CD1c-positive myeloid dendritic cell (primary cell): ENCODE measurements around the gene SCAF4.

Experiments
- DNase-seq: peaks from one replicate; pipeline ENCODE4 v3.0.0-alpha.2; 2016; ENCODE audit errors: extremely low spot score

Gene SCAF4

DNA sequence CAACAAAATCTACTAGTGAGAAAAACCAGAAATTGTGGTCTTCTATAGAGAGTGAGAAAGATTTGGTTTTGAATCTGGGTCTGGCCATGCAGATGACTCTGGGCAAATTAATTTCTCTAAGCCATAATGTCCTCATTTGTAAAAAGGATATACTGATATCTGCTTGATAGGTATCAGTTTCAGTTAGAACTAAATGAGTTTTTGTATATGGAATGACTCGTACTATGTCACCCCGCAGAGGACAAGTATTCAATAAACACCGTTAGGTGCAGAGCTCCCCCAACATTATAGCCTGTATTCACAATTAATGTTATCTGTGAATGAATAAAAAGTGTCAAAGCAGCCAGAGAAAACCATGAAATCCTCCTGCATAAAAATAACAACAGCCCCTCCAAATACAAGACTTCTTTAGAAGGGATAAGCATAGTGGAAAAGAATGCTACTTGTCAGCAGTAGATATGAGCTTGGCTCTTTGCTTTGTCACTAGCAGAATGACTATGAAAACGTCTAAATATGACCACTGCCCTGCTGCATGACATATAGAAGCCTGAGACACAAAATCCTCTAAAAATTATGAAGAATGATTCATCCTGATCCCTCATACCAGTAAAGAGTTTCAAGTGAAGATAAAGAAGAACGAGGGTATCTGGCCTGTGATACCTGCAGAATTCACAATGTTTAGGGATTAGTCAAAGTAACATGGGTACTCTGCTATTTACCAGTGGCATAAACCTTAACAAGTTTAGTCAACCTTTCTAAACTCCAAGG lies 17.8 kb downstream of the SCAF4 start:
- no peak for DNase-seq

GRCh38 chr21:31713115-31713514 lies 18.8 kb downstream of the SCAF4 start:
- DNase-seq: no peak

DNA sequence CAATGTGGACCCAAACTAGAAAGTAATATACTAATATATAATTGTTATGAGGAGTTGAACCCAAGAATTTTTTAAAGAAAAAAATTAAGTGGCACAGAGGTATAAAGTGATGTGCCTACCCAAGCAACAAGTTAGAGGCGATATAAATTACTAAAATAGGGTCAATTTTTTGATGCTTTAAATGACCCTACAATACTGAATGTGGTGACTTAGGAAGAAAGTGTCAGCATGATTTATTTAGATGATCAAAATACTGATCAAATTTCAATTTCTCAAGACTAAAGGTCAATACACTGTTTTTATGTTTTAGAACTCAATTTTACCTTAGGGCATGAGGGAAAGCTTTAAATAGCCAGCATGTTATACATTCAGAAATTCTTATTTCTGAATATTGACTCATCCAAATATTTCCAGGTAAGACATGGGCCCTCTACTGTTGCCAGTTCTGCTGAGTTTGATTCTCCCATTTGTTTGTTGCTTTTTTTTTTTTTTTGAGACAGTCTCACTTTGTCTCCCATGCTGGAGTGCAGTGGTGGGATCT lies 20.1 kb downstream of the SCAF4 start:
- no peak for DNase-seq

DNA sequence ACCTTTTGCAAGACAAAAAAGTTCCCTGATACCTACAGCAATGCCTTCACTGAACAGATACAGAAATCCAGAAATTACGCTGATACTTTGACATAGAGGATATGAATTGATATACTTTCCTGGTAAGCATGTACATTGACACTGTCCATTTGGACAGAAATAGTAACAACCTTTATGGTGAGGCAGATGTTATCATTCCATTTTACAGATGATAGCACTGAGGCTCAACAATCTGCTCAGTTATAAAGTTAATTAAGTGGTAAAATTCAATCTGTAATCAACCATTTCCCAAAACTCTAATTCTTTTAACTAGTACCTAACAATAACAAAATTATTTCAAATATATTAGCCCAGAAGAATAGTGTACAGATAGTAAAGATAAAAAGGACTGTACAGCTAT lies 20.6 kb downstream of the SCAF4 start:
- DNase-seq: no peak

DNA sequence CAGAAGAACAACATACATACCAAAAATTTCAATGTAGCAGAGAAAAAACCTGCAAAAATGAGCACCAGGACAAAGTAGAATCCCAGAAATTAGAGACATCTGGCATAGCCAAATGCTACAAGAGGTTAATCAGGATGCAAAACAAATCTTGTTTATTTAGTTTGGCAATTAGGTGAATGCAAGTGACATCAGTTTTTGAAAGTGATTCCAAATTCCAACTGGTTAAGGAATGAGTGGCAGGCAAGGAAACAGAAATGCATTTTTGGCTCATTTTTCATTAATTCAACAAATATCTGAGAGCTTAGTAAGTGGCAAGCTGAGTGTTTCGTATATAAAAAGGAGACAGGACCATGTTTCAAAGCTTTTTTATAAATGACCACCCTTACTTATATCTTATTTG lies 21.3 kb downstream of the SCAF4 start:
- no peak for DNase-seq

DNA sequence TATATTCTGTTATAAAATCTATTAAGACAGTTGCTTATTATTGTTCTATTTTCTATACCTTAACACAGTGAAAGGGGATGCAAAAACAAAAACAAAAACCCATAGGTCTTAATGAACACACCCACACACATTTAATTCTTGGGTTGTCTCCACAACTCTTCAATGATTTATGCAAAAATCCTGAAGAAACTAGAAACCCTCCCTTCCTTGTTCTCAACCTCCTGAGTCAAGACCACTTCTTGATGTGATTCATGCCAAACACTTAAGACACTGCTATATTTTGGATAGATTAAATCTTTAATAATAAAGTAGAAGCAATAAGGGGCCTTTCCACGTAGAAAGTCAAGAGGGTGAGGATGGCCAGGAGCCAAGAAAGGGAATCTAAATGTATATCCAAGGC lies 23.4 kb downstream of the SCAF4 start:
- no peak for DNase-seq

DNA sequence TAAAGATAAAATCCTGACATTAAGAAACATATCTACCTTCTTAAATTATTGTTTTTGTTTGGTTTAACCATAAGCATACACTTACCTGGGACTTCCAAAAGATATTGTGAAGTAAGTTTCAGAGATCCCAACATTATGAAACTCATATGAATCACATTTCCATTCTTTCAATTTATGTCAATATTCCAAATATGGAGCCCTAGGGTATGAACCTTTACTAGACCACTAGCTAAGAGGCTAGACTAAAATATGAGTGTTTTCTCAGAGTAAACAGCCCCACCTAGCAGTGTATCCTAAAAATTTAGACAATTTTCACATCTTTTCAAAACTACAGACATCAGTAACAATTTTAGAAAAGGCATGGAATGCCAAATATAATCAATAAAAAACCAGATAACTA lies 24.4 kb downstream of the SCAF4 start:
- no peak for DNase-seq

GRCh38 chr21:31706562-31706961 lies 25.4 kb downstream of the SCAF4 start:
- DNase-seq: no peak

GRCh38 chr21:31700040-31700439 lies 31.9 kb downstream of the SCAF4 start:
- no peak for DNase-seq

DNA sequence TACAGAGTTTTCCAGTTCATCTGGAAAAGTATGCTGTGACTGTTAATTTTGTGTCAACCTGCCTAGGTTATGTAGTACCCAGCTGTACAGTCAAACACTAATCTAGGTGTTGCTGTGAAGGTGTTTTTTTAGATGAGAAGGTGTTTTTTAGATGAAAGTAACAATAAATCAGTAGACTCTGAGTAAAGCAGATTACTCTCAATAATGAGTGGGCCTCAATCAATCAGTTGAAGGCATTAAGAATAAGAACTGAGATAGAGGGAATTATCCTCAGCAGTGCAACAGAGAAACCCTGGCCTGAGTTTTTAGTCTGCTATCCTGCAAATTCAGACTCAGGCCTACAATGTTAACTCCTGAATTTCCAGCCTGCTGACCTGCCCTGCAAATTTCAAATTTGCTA lies 33.5 kb downstream of the SCAF4 start:
- DNase-seq: no peak

DNA sequence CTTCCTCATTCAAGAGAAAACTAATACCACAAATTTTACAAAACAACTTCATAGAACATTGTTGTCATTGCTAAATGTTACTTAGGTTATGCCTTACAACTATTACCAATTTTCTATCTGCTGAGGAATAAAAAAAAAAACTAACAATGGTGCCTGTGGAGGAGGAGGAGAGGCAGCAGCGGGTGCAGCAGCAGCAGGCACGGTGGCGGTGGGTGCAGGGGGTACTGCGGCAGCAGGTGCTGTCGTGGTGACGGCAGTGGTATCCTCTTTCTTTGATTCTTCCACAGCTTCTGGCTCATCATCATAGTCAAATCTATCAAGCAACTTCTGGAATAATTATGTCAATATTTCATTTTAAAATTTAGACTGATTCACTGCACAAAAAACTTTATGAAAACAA lies 35.5 kb downstream of the SCAF4 start:
- no peak for DNase-seq

GRCh38 chr21:31693222-31693621 lies 38.7 kb downstream of the SCAF4 start:
- no peak for DNase-seq

DNA sequence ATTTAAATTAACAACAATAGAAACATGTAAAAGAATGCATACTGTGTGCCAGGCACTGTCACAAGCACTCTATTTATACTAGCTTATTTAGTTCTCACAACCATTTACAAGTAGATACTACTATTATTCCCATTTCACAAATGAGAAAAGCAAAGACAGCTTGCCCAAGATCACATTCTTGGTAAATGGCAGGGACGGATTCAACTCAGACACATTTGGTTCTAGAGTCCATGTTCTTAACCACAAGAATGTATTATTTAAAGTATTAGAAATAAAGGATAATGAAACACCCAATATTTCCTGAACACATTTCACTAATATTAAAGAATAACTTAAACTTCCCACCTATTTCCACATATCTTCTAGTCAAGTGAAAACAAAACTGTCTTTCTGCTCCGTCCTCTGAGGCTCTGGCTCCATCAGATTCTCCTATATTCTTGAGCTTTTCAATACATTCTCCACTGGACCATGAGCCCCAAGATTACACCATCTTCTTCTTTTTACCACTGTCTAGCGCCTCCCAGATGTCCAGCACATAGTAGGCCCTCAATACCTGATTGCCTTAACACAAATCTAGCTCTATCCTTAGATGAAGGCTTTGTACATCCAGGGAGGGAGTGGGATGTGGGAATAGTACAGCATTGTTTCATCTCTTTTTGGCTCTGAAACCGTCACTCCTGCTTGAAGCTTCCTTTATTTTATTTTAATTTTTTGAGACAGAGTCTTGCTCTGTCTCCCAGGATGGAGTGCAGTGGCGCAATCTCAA lies 43.1 kb downstream of the SCAF4 start:
- no peak for DNase-seq

- DNase-seq: no peak
These were observed 44.8 kb downstream of the SCAF4 start for GRCh38 chr21:31687108-31687507.

GRCh38 chr21:31686272-31686915 lies 45.5 kb downstream of the SCAF4 start:
- no peak for DNase-seq

- no peak for DNase-seq
These were observed 47.0 kb downstream of the SCAF4 start for GRCh38 chr21:31684918-31685317.

DNA sequence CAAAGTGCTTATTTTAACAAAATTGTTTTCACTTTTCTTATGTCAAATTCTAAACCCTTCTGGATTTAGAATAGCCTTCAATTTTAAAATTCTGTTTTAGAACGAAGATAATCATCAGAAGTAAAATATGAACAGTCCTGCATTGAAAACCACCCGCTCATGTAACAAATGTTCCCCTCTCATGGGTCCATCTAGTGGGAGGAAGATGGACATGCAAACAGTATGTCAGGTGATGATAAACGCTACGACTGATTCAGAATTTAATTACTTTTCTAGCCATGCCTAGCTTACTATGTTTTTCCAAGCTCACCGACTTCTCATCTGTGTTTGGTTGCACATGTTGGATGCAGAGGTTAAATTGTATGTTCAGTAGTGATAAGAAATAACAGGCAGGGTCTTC lies 48.9 kb downstream of the SCAF4 start:
- DNase-seq: no peak

GRCh38 chr21:31682620-31683019 lies 49.3 kb downstream of the SCAF4 start:
- DNase-seq: no peak

- no peak for DNase-seq
These were observed 53.4 kb downstream of the SCAF4 start for GRCh38 chr21:31678478-31678877.

- no peak for DNase-seq
These were observed 54.9 kb downstream of the SCAF4 start for GRCh38 chr21:31677047-31677446.

- DNase-seq: peak; percentile 41
These were observed 56.0 kb downstream of the SCAF4 start for GRCh38 chr21:31675960-31676359.

DNA sequence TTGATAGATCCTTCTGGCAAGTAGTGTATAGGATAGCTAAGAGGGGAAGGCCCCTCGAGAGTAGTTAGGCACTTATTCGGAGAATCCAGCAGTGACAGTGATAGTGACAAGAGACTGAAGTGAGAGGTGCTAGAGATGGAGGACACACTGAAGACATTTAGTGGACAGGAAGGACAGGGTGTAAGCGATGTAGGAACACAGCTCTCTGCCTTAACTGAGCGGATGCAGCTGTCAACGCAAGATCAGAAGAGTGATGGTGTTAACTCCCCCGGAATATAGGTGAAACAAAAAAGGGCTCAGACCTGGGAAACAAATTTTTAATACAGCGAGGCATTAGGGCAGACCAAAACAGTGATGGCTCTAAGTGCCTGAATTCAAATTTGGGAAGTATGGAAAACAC lies 56.6 kb downstream of the SCAF4 start:
- no peak for DNase-seq
